ENCODE measurements around the gene ENAH.

The ENAH gene

GRCh38 chr1:225449261-225449660 lies 203.7 kb downstream of the ENAH start:
- H3K27ac ChIP-seq, result no peak overlapping the region
- TF ChIP-seq CTCF (IDR thresholded peaks at IDR 0.05; ENCODE audit: low read depth, low read length, missing control alignments), result no peak
- H3K27me3 ChIP-seq (replicated peaks), result no peaks in the 10 kb centered on the region
- H3K4me3 ChIP-seq (ENCODE audit: low read depth, low read length), result no peak overlapping the region
- in situ Hi-C loops (cut with HindIII; ENCODE audit: low pct_ligation_motif_present, low sequenced_read_pairs), result no loop called here
- no peak for DNase-seq
- H3K36me3 ChIP-seq (replicated peaks), result no peaks in the 10 kb centered on the region

GRCh38 chr1:225448146-225448805 lies 204.6 kb downstream of the ENAH start:
- in situ Hi-C loops (cut with HindIII; ENCODE audit: low pct_ligation_motif_present, low sequenced_read_pairs), result no loop called here
- Histone ChIP-seq H3K27ac (no peak overlapping the region), H3K4me3 (ENCODE audit: low read depth, low read length) (no peak overlapping the region), H3K27me3 (replicated peaks) (no peaks in the 10 kb centered on the region), H3K36me3 (replicated peaks) (no peaks in the 10 kb centered on the region)
- DNase-seq, result no peak
- no peak for TF ChIP-seq CTCF (IDR thresholded peaks at IDR 0.05; ENCODE audit: low read depth, low read length, missing control alignments)

GRCh38 chr1:225447650-225448089 lies 205.3 kb downstream of the ENAH start:
- no peaks in the 10 kb centered on the region for H3K27me3 ChIP-seq (replicated peaks)
- no peak for DNase-seq
- no peaks in the 10 kb centered on the region for H3K36me3 ChIP-seq (replicated peaks)
- no peak overlapping the region for H3K27ac ChIP-seq
- in situ Hi-C loops (cut with HindIII; ENCODE audit: low pct_ligation_motif_present, low sequenced_read_pairs), result no loop called here
- H3K4me3 ChIP-seq (ENCODE audit: low read depth, low read length), result no peak overlapping the region
- TF ChIP-seq CTCF (IDR thresholded peaks at IDR 0.05; ENCODE audit: low read depth, low read length, missing control alignments), result no peak

- no peak for DNase-seq
- in situ Hi-C loops (cut with HindIII; ENCODE audit: low pct_ligation_motif_present, low sequenced_read_pairs), result no loop called here
- H3K27ac ChIP-seq, result no peak overlapping the region
These were observed 205.8 kb downstream of the ENAH start for GRCh38 chr1:225446981-225447615.

GRCh38 chr1:225446595-225446960 lies 206.3 kb downstream of the ENAH start:
- in situ Hi-C loops (cut with HindIII; ENCODE audit: low pct_ligation_motif_present, low sequenced_read_pairs), result no loop called here
- Histone ChIP-seq H3K4me3 (ENCODE audit: low read depth, low read length) (no peak overlapping the region), H3K27ac (no peak overlapping the region), H3K27me3 (replicated peaks) (no peaks in the 10 kb centered on the region), H3K36me3 (replicated peaks) (no peaks in the 10 kb centered on the region)
- DNase-seq, result no peak
- no peak for TF ChIP-seq CTCF (IDR thresholded peaks at IDR 0.05; ENCODE audit: low read depth, low read length, missing control alignments)

More at GRCh38 chr1:225446981-225447615, 205.8 kb downstream of the ENAH start:
- H3K27me3 ChIP-seq (replicated peaks), result no peaks in the 10 kb centered on the region
- H3K4me3 ChIP-seq (ENCODE audit: low read depth, low read length), result no peak overlapping the region
- no peaks in the 10 kb centered on the region for H3K36me3 ChIP-seq (replicated peaks)
- no peak for TF ChIP-seq CTCF (IDR thresholded peaks at IDR 0.05; ENCODE audit: low read depth, low read length, missing control alignments)

All from brain microvascular endothelial cell (primary cell).